Dedifferentiated amniotic fluid mesenchymal stem cell (primary cell): ENCODE results near the gene FHIP1A.

ENCODE experiments used
- DNase-seq: peaks from one replicate; pipeline ENCODE4 v3.0.0-alpha.2; 2016; ENCODE audit errors: extremely low spot score

FHIP1A gene

DNA sequence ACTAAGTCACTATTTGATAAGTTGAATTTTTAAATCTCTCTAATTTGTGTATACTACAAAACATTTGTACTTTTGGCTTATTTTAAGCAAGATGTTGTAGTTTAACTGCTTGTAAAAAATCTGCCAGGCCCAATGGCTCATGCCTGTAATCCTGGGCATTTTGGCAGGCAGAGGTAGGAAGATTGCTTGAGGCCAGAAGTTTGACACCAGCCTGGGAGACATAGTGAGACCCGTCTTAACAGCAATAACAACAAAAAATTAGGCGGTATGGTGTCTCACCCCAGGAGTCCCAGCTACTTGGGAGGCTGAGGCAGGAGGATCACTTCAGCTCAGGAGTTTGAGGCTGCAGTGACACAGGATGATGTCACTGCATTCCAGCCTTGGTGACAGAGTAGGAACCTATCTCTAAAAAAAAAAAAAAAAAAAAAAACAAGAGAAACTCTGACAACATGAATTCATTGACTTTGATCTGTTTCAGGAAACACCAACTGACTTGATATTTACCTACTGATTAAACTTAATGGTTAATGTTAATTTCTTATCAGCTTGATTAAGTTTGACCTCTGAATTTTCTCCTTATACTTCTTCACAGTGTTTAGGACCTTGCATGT is 8.9 kb downstream of the FHIP1A start:
- DNase-seq: no peak

DNA sequence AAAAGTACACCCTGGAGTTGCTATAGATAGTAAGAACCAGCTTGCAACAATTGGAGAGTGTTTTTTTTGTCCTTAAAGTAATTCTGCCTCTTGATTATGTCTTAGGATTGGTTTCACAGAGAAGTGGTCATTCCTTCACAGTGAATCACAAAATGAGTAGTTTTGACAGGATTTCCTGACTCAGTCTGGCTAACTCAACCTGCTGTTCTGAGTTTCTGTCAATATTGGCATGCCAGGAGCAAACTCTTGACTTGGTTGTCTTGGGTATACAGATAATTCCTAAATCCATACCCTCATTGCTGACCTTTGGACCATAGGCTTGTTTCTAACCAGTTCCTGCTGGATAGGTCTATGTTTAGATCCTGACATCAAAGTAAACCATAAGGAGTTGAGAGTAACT is 9.4 kb downstream of the FHIP1A start:
- DNase-seq: peak; percentile 80

- no peak for DNase-seq
Measured at GRCh38 chr4:151418856-151419255, 9.9 kb downstream of the FHIP1A start.

DNA sequence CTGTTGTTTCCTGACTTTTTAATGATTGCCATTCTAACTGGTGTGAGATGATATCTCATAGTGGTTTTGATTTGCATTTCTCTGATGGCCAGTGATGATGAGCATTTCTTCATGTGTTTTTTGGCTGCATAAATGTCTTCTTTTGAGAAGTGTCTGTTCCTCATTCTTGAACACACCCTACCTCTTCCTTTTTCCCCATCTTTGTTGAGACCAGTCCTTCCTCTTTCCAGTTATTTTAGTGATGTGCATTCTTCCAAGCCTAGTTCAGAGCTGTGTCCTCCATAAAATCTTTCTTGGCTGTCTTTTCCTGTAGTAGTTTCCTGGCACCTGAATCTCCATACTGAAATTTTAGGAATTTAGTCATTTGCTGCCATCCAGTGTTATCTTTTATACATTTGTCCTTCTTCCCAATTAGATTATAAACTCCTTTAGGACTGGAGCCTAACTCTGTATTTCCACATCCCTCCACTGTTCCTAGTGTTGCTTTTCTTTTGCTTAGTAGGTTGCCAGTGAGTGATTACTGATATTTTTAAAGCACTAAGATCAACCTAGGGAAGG is 11.4 kb downstream of the FHIP1A start:
- no peak for DNase-seq

GRCh38 chr4:151422854-151423253 is 13.9 kb downstream of the FHIP1A start:
- DNase-seq: no peak

DNA sequence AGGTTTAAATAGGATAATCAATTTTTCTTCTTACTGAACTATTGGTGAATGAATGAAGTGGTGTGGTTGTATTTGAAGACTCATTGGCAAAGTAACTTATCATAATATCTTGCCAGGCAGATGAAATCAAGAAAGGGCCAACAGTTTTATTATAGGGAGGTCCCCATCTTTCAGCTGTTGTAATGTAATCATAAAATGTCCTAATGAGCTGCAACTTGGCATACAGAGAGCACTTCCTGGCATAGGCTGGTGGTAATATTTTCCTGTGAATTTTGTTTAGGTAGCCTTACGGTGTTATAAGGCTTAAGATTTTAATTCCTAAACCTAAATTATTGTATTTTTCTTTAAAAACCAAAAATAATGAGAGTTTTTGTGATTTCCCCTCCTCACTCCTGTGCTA is 17.5 kb downstream of the FHIP1A start:
- no peak for DNase-seq

DNA sequence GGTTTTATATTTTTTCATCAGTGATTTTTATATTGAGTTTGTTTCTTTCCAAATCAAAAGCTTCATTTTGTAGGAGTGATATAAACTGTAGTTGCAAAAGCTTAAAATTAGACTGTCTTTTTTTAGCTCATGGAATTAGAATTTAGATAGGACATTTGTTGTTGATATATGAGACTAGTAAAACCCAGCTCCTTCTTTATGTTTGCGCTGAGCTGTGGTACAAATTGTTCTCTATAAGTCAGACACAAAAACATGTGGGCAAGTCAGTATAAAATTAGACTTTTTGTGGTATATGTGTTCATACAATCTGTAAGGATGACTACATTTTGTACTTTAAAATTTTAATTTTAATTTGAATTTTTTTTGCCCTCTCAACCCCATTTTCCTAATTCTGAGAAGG is 18.3 kb downstream of the FHIP1A start:
- no peak for DNase-seq

GRCh38 chr4:151428346-151428745 is 19.4 kb downstream of the FHIP1A start:
- DNase-seq: no peak

- no peak for DNase-seq
Measured at GRCh38 chr4:151429957-151430570, 21.1 kb downstream of the FHIP1A start.

- no peak for DNase-seq
Measured at GRCh38 chr4:151430740-151431457, 21.9 kb downstream of the FHIP1A start.

DNA sequence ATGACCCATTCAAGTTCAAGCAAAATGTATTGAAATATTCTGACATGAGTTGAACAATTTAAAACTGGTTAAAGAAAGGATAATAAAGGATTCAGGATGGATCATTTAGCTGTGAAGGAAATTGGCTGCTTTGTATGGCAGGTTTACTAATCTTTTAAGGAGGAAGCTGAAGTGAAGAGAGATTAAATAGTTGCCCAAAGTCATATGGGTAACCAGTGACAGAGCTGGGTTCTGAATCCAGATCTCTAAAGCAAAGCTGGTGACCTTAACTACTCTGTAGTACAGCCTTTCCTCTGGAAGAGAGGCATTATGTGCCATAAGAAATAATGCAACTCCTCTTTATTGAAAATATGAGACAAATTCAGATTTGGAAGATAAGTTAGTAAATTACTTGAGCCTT is 22.8 kb downstream of the FHIP1A start:
- no peak for DNase-seq

- DNase-seq: no peak
Measured at GRCh38 chr4:151432654-151433053, 23.7 kb downstream of the FHIP1A start.

- DNase-seq: peak; percentile 38
Measured at GRCh38 chr4:151434183-151434860, 25.3 kb downstream of the FHIP1A start.

DNA sequence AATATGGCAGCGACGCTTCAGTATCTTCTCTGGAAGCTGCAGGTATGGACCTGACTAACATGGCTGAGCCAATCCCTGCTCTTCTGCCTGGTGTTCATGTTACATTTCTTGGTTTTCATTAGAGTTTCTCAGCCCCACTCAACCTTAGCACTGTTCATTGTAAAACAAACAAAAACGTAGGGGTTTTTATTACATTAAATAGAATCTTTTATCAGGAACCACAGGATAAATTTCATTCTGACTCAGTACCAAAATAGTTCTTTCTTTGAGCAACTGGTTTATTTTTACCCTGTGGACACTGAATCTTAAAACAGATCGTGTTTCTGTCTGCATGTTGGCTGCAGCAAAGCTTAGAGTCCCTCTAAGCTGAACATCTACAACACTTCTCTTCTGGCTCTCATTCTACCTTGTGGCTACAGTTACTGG is 27.1 kb downstream of the FHIP1A start:
- DNase-seq: no peak

DNA sequence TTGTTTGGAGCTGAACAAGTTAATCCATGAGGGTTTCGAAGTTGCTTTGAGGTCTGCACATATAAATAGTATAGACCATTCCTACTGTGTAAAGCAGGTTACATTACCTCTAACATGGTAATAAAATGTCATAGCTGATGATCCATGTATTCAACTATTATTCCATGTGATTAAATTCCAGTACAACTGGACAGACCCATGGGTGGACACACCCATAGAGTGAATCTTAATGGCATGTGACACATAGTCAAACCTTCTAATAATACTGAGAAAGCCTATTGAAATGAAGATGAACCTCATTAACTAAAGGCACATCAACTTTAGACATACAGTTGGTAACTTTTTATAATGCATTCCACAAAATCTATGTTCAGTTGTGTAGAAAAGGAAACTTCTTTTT is 28.5 kb downstream of the FHIP1A start:
- DNase-seq: no peak

GRCh38 chr4:151438154-151438553 is 29.2 kb downstream of the FHIP1A start:
- DNase-seq: no peak

DNA sequence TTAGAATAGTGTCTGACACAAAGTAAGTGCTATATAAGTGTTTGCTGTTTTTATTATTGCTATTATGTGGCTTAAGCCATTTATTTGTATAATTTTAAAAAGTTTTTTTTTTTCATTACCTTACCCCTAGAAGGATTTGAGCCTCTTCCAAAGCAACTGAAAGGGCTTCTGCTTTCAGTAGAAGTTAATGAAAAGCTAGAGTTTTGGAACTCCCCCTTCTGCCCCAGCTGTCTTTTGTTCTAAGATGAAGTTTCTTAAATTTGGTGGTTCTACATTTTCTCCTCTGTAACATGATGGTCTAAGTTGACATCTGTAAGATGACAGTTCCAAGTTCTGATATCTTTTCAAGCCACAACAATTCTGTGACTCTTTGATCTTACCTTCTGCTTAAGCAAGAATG is 30.3 kb downstream of the FHIP1A start:
- no peak for DNase-seq

- no peak for DNase-seq
Measured at GRCh38 chr4:151442002-151442401, 33.0 kb downstream of the FHIP1A start.

GRCh38 chr4:151443247-151443646 is 34.3 kb downstream of the FHIP1A start:
- no peak for DNase-seq

- DNase-seq: no peak
Measured at GRCh38 chr4:151443752-151444151, 34.8 kb downstream of the FHIP1A start.

- DNase-seq: no peak
Measured at GRCh38 chr4:151446208-151446607, 37.2 kb downstream of the FHIP1A start.

DNA sequence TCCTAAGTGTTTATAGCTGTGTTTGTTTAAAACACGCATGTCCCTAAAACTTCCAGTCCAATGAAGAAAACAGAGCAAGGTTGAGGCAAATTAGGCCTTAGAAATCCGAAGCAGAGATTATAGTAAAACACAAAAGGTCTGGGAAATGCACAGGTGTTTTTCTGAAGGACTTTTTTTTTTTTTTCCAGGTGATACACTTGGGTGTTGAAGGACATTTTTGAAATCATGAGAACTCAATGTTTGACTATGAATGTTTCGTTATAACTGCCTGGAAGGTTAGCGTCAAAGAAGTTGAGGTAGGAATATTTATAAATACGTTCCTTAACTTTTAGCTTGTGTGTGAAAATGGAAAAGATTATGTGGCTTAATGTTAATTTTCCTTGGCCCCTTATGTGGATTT is 45.5 kb downstream of the FHIP1A start:
- no peak for DNase-seq
